Endothelial cell of umbilical vein (primary cell): ENCODE results near the gene RABL3. TPM values are rescaled to one million over a fixed set of nuclear protein-coding genes. Genes with fewer than 3 reads are reported as not detected.

Experiments
- BruUV-seq: library from RNA; stranded (reverse); fragments of 400-500 nt; replicated peaks from 2 replicates; lab custom pipeline; 2021; lab: Mats Ljungman, UMichigan
- CTCF ChIA-PET: fragments of 300-600, 350-600 bp; sonication (Branson Sonifier 250); formaldehyde crosslinking; loops from one replicate; lab custom pipeline; 2021; ENCODE audit warnings: antibody characterized with exemption, inconsistent platforms; lab: Charles Lee
- POLR2A ChIA-PET: fragments of 300-600, 350-600 bp; sonication (Branson Sonifier 250); formaldehyde crosslinking; loops from one replicate; lab custom pipeline; 2021; ENCODE audit warnings: antibody characterized with exemption, inconsistent platforms; lab: Charles Lee
- DNase-seq: peaks from one replicate; pipeline ENCODE4 v3.0.0-alpha.2; 2011; ENCODE audit warnings: low read depth, low spot score
- FAIRE-seq: peaks from 2 replicates; lab custom pipeline; 2011; peaks lifted over from hg19 to GRCh38; lab: Jason Lieb, UNC
- H2AFZ ChIP-seq: 2 replicates; pipeline ENCODE4 v1.6.0; 2012; ENCODE audit warnings: low read depth, low read length, control low read depth, inconsistent platforms
- H3K27ac ChIP-seq: 2 replicates; pipeline ENCODE4 v1.5.1; 2011; ENCODE audit warnings: low read depth, mild to moderate bottlenecking, control low read depth, low read length, moderate library complexity; ENCODE audit not compliant: insufficient read depth
- H3K27me3 ChIP-seq, 2 experiments: 2 replicates each; pipeline versions ENCODE4 v1.6.0 to v1.6.1; 2011; ENCODE audit warnings: low read length in 2 of 2, mixed read lengths in 1 of 2; ENCODE audit not compliant: control insufficient read depth in 2 of 2, insufficient read depth in 2 of 2
- H3K36me3 ChIP-seq, 2 experiments: 2 replicates in 1 of 2; 3 replicates in 1 of 2; pipeline ENCODE4 v1.5.1; 2011; ENCODE audit warnings: low read length in 2 of 2, mild to moderate bottlenecking in 1 of 2, moderate library complexity in 1 of 2; ENCODE audit not compliant: control insufficient read depth in 2 of 2, insufficient read depth in 2 of 2; ENCODE audit errors: extremely low read depth in 1 of 2
- H3K4me1 ChIP-seq: 3 replicates; pipeline ENCODE4 v1.5.1; 2011; ENCODE audit warnings: mild to moderate bottlenecking, low read length; ENCODE audit not compliant: control insufficient read depth, insufficient read depth; ENCODE audit errors: extremely low read depth
- H3K4me2 ChIP-seq: 2 replicates; pipeline ENCODE4 v1.6.1; 2011; ENCODE audit warnings: low read length, control low read depth, mixed read lengths; ENCODE audit not compliant: insufficient read depth
- H3K4me3 ChIP-seq, 3 experiments: fragments of 200-600 bp in 1 of 3; sonication (generic), shearing (Covaris generic) in 1 of 3; replicated peaks in 1 of 3; 2 replicates each; pipeline ENCODE4 v1.5.1; 2011 to 2016; ENCODE audit warnings: control low read depth in 3 of 3, low read length in 3 of 3, mild to moderate bottlenecking in 2 of 3, inconsistent platforms in 1 of 3, low read depth in 1 of 3, moderate library complexity in 1 of 3; ENCODE audit not compliant: insufficient read depth in 1 of 3
- H3K79me2 ChIP-seq: 2 replicates; pipeline ENCODE4 v1.6.0; 2012; ENCODE audit warnings: low read length, inconsistent platforms; ENCODE audit not compliant: control insufficient read depth, insufficient read depth
- H3K9ac ChIP-seq: replicated peaks from 2 replicates; pipeline ENCODE3; 2011; ENCODE audit warnings: low read length, control low read depth; ENCODE audit not compliant: insufficient read depth; ENCODE audit errors: extremely low read depth
- H3K9me1 ChIP-seq: replicated peaks from 3 replicates; pipeline ENCODE4 v1.6.0; 2011; ENCODE audit warnings: mild to moderate bottlenecking, low read length; ENCODE audit not compliant: control insufficient read depth, insufficient read depth; ENCODE audit errors: extremely low read depth
- H3K9me3 ChIP-seq: replicated peaks from 2 replicates; pipeline ENCODE4 v1.5.1; 2012; ENCODE audit warnings: low read length, inconsistent platforms; ENCODE audit not compliant: control insufficient read depth, insufficient read depth
- H4K20me1 ChIP-seq: replicated peaks from 2 replicates; pipeline ENCODE3; 2011; ENCODE audit warnings: mild to moderate bottlenecking, low read length; ENCODE audit not compliant: control insufficient read depth, insufficient read depth; ENCODE audit errors: extremely low read depth
- EZH2 ChIP-seq: IDR thresholded peaks from 2 replicates; pipeline ENCODE4 v1.6.1; 2012; ENCODE audit warnings: borderline replicate concordance, low read depth, mild to moderate bottlenecking, moderate library complexity, low read length, inconsistent platforms; ENCODE audit not compliant: severe bottlenecking
- GATA2 ChIP-seq: IDR thresholded peaks from 2 replicates; pipeline ENCODE4 v1.7.0; 2011; ENCODE audit warnings: low read depth, mild to moderate bottlenecking, moderate library complexity, mixed read lengths, low read length; ENCODE audit not compliant: insufficient read length, insufficient read depth
- MAX ChIP-seq: IDR thresholded peaks from 2 replicates; pipeline ENCODE4 v1.6.1; 2011; ENCODE audit not compliant: insufficient read depth, insufficient read length
- MYC ChIP-seq: IDR thresholded peaks from one replicate; pipeline ENCODE4 v1.6.1; 2011; ENCODE audit warnings: mild to moderate bottlenecking, low read depth, low read length
- POLR2AphosphoS5 ChIP-seq: IDR thresholded peaks from 2 replicates; pipeline ENCODE4 v1.6.1; 2012; ENCODE audit warnings: low read depth, mild to moderate bottlenecking, control low read depth, low read length, moderate library complexity; ENCODE audit not compliant: insufficient read depth
- dilution Hi-C: fragments of 300-500 bp; cut with MboI; formaldehyde crosslinking; loops from one replicate; pipeline ENCODE4 v1.15.0; 2019; ENCODE audit warnings: low sequenced_read_pairs; ENCODE audit not compliant: extremely low pct_ligation_motif_present
- intact Hi-C: fragments of 100-400 bp; cut with micrococcal nuclease; formaldehyde crosslinking; loops from one replicate; pipeline ENCODE4 v1.10.0; 2022
- polyA plus RNA-seq, 4 experiments: library from polyadenylated mRNA; depleted of rRNA in 3 of 4; stranded (reverse) in 3 of 4; unstranded in 1 of 4; fragments of >200 nt; gene quantifications; 2 replicates each; pipeline versions ENCODE4 v1.2.1 to v1.2.3, GENCODE V29; 2011 to 2012; ENCODE audit warnings: missing spikeins in 1 of 4
- total RNA-seq: library from RNA; stranded (reverse); gene quantifications from 2 replicates; pipeline ENCODE4 v1.2.3, GENCODE V29; 2021

The RABL3 gene
- total and polyA plus RNA-seq, 2 donors (not counting 3 experiments of a cell fraction or from before 2014, with no cell fraction given): 4.3 to 24.9 TPM

DNA sequence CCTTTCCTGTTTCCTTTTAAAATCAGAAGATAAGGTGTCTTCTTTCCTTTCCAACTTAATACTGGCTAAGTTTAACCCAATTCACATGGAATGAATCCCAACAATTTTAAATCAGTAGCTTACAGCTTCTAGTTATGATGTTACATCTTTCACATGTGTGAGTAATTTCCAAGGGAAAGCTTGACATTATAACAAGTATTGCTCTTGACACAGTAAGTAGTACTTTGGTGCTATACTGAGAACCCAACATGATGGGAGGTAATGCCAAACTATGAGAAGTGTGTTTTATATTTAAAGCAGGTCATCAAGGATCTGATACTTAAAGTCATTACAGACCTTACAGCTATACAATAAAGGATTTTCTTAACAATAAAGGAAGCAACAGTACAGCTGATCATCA lies 29.1 kb downstream of the RABL3 start:
- no peak for FAIRE-seq
- DNase-seq: no peak
- Histone ChIP-seq H3K4me3 (no peak overlapping the region), H3K27ac (no peak overlapping the region), H3K9ac (no peak overlapping the region), H2AFZ (no peak overlapping the region), H3K9me3 (no peaks in the 10 kb centered on the region), H3K9me1 (no peaks in the 10 kb centered on the region), H4K20me1 (no peaks in the 10 kb centered on the region), H3K36me3 (no peaks in the 10 kb centered on the region), H3K4me2 (no peak overlapping the region), H3K27me3 (no peaks in the 10 kb centered on the region), H3K79me2 (peaks cover under 1% of the 10 kb centered on the region), H3K4me1 (no peaks in the 10 kb centered on the region)
- no TSS peak for BruUV-seq
- CTCF ChIA-PET: interaction anchor here (1.1 to 1.2 kb wide), 2 partner anchors 20 to 71 kb away, joined by 3 to 4 read pairs; no protein-coding TSS in a partner anchor
- POLR2A ChIA-PET: no interaction called here
- no peak for TF ChIP-seq EZH2
- no peak for TF ChIP-seq GATA2
- dilution Hi-C loops (no loop called here), intact Hi-C loops (no loop called here)

- Histone ChIP-seq H3K9me1 (no peaks in the 10 kb centered on the region), H3K79me2 (no peaks in the 10 kb centered on the region), H3K27ac (no peak overlapping the region), H3K4me2 (no peak overlapping the region), H3K4me3 (no peak overlapping the region), H3K36me3 (no peaks in the 10 kb centered on the region), H3K27me3 (no peaks in the 10 kb centered on the region), H3K9me3 (no peaks in the 10 kb centered on the region), H3K9ac (no peak overlapping the region), H4K20me1 (no peaks in the 10 kb centered on the region), H2AFZ (no peak overlapping the region), H3K4me1 (no peaks in the 10 kb centered on the region)
- BruUV-seq: no TSS peak
- FAIRE-seq (no peak), DNase-seq (no peak)
- TF ChIP-seq EZH2: no peak
- TF ChIP-seq MAX: no peak
- no peak for TF ChIP-seq MYC
- TF ChIP-seq POLR2AphosphoS5: no peak
- ChIA-PET POLR2A (interaction anchor here (0.7 kb wide), 1 partner anchor 29 kb away, joined by 3 read pairs; no protein-coding TSS in a partner anchor), CTCF (interaction anchor here (0.7 kb wide), 1 partner anchor 11 kb away, joined by 3 read pairs; no protein-coding TSS in a partner anchor)
- dilution Hi-C loops: no loop called here
- intact Hi-C loops: no loop called here
These were observed 31.9 kb downstream of the RABL3 start for GRCh38 chr3:120710369-120710768.
